Endometrial microvascular endothelial cells (primary cell): ENCODE measurements around the gene DYNLT5. TPM values are rescaled to one million over a fixed set of nuclear protein-coding genes. Genes with fewer than 3 reads are reported as not detected.
"Not testable (repeated sequence)": the region's sequence is repeated elsewhere in the genome, so short reads cannot be mapped to it uniquely, and the experiment has no call there.

Experiments used
- in situ Hi-C: cut with HindIII; loops from 2 replicates; pipeline ENCODE4 v1.10.0; 2017; ENCODE audit warnings: low sequenced_read_pairs, low pct_unique_long_range_greater_than_20kb; ENCODE audit errors: inconsistent ontology term
- total RNA-seq: library from RNA; depleted of rRNA; stranded (reverse); fragments of >200 nt; gene quantifications from one replicate; pipeline ENCODE4 v1.2.3, GENCODE V29; 2015; ENCODE audit errors: inconsistent ontology term

The DYNLT5 gene, protein sequence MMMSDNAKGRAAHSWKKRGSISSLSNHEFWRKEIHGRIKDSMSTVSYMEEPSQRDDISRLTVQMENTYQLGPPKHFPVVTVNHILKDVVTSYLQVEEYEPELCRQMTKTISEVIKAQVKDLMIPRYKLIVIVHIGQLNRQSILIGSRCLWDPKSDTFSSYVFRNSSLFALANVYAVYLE
- 0.84 TPM for total RNA-seq

DNA sequence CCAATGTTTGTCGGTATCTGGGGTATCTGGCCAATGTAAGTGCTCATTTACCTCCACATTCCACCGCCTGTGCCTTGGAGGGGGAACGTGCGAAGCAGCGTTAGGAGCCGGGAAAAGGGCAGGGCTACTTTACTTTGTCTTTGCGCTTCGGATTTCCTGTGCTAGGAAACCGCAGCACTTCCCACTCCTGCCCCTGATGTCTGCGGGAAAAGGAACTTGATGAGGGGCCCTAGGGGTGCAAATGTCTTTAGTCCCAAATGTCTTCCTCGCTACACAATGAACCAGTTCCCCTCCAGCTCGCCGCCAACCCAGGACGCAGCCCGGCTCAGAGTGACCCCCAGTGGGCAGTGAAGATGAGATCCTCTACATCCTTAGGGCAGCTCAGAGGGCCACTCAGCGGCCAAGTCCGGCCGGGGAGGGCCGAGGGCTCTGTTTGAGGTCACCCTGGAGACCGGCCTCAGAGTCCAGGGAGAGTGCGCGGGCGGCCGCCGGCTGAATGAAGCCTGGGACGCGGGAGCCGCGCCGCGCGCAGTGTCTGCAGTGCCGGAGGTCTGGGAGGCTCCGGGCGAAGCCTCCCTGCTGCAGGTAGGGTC lies at the start of gene DYNLT5:
DYNLT5 (plus strand) TSS at position 460 of the 593 bp plus-strand sequence. CDS start 2,200 bp downstream, outside the sequence.
- in situ Hi-C loops = loop anchor here (25.0 kb wide), 1 partner anchor 235 kb away; no protein-coding TSS in a partner anchor

DNA sequence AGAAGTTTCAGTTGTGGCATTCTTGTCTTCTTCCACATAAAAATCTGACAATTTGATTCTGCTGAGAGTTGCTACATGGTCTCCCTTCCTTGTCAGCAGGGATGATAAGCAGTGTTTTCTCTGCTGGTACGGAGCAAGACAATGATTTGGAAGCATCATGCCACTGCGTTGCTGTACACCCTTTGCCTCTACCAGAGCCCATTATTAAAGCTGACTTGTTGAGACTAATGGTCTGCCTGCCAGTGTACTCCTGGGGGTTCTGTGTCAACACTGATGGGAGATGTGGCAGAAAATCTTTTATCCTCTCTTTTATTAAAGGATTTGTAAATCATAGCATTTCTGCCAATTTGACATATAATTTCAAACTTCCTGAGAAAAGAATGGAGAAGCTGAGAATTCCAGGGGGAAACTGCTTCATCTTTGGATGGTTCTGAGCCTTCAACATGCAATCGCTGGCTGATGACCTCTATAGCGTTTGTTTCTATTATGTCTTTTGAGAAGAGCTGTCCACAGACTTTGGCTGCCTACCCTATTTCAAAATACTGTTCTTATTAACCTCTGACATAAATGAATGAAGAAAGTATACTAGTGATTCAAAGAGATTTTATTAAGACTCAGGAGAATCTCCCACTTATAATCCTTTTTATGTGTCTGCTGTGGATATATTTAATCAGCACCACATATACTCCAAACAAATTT lies 47.9 kb upstream of the DYNLT5 start:
- in situ Hi-C loops = loop anchor here (25.0 kb wide), 1 partner anchor 167 kb away; the partner anchor contains the start of gene SGIP1

DNA sequence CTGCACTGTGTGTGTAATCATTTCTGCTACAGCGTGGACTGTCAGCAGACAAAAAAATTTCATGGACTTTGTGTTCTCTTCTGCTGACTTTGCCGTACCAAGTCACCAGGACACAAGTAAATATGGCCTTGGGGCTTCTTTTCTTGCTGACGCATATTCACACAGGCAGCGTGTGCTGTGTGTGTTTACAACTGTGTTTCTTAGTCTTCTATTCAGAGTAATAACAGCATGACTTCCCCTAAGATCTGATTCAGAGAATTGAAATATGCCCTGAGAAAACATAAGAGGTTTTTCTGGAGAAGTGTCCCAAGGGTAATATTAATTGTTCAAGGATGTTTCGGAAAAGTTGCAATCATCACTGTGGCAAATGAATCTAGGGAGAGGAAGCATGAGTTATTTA lies 47.1 kb upstream of the DYNLT5 start:
- in situ Hi-C loops = loop anchor here (25.0 kb wide), 1 partner anchor 168 kb away; the partner anchor contains the start of gene SGIP1

DNA sequence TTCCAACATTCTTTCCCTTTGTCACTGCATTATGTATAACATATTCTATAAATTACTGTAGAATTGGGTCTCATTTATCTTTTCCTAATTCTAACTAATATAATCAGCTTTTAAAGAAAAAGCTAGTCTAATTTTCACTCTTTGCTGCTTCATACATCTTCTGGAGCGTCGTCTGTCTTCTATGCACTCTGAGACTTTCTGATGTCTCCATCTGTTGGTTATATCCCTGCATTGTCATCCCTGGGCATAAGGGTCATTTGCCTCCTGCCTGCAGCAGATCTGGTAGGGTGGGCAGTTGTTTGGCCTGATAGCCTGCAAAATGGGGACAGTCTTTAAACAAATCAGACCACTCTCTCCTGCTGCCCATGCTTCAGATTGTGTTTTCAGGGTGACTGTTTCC lies 40.8 kb upstream of the DYNLT5 start:
- in situ Hi-C loops = loop anchor here (25.0 kb wide), 1 partner anchor 174 kb away; the partner anchor contains the start of gene SGIP1

DNA sequence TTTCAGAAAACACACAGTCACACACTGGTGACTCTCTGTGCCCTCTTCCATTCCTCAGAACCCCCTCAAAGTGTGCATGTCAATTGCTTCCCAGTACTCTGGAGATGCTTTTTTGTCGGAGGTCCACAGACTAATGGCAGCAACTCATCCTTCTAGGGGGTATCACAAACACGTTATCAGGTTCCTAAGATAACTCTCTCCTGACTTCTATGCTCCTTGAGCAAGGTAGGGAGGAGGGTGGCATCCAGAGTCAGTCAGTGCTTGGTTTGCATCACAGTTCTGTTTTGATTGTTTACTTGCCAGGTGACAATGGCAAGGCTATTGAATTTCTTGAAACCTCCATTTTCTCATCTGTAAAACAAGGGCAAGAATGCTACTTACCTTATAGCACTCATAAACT lies 39.4 kb upstream of the DYNLT5 start:
- in situ Hi-C loops = loop anchor here (25.0 kb wide), 1 partner anchor 176 kb away; the partner anchor contains the start of gene SGIP1

DNA sequence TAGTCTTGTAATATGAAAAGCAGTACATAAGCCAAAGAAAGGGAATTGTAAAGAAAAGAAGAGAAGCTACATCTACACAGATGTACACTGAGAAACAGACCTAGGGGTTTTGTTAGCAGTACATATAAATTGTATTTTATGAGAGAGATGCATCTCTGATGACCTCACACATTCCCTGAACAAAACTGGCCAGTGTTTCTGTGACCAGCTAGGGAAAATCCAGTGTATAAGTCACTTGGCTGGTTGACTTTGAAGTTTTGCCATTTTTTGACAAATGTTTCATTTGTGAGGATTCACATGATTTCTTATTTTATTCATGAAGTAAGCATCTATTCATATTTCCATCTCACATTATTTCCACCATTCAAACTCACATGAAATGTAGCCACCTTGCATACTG lies 28.3 kb upstream of the DYNLT5 start:
- in situ Hi-C loops = loop anchor here (25.0 kb wide), 1 partner anchor 187 kb away; the partner anchor contains the start of gene SGIP1

DNA sequence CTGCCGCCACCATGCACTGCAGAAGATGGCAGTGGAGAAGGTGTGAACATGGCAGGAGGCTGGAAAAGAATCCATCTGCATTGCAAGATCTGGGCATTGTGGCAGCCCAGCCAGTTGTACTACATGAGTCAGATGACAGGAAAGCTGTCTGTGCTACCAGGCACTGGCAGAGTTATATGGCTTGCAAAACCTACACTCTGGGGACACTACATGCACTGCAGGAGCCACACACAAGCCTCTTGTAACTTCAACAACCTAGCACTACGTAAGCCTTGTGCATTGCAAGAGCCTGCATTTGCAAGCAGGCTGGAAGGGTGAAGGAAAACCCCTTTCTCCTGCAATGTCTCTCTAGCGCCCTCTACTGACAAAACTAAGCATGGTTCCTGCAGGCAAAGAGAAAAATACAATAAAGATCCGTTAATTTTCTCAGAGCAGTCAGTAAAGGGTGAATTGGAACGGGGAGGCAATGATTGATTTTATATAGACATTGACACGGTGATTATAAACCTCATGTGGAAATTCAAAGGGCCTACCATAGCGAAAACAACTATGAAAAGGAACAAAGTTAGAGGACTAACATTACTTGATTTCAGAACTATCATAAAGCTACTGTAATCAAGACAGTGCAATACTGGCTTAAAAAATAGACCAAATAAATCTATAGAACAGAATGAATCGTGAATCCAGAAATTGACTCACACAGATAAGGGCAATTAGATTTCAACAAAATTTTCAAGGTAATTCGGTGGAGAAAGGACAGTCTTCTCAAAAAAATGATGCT lies 26.2 kb upstream of the DYNLT5 start:
- in situ Hi-C loops = no loop called here

DNA sequence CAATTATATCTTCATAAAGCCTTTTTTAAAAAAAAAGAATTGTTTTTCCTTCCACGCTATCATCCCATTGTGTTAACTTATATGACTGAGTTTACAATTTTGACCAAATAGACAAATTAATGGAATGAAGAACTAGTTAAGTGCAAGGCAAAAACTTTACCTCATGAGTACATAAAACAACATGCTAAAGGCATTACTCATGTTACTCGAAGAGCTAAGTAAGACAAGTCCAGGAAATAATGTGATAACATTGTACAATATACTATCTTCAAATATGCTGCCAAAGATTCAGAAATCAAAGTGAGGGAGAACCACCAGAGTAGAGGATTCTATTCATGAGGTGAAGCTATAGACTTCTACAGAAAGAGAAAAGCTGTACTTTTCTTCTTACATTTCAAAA lies 24.2 kb upstream of the DYNLT5 start:
- in situ Hi-C loops = no loop called here

DNA sequence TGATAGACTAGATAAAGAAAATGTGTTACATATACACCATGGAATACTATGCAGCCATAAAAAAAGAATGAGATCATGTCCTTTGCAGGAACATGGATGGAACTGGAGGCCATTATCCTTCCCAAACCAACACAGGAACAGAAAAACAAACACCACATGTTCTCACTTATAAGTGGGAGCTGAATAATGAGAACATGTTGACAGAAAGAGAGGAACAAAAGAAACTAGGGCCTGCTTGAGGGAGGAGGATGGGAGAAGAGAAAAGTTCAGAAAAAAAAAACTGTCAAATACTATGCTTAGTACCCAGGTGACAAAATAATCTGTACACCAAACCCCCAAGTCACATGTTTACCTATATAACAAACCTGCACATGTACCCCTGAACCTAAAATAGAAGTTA lies 23.5 kb upstream of the DYNLT5 start:
- in situ Hi-C loops = not testable (repeated sequence)

DNA sequence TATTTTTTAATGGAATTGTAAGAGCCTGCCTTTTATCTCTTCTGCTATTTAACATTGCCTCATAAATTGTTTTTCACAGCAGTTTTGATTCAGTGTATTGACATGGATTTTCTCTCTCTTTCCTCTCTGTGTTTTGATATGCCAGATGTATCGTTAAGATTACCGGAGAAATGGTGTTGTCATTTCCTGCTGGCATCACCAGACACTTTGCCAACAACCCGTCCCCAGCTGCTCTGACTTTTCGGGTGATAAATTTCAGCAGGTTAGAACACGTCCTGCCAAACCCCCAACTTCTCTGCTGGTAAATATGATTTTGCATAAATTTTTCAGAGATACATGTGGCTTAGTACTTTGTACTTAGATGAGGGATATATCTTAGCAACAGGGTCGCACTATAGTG lies 23.1 kb upstream of the DYNLT5 start:
- in situ Hi-C loops = no loop called here

DNA sequence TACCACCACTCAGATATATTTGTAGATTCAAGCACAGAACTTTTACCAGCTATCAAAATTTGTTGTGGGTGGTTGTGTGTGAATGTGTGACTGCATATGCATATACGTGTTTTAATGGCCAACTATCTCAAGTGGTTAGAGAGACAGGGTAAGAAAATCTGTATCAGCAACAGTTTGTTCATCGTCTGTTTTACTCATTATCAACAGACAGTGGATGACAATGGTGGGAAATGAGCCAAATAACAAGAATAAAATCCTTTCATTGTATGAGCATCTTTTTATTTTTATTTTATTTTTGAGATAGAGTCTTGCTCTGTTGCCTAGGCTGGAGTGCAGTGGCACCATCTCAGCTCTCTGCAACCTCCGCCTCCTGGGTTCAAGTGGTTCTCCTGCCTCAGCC lies 22.7 kb upstream of the DYNLT5 start:
- in situ Hi-C loops = no loop called here

DNA sequence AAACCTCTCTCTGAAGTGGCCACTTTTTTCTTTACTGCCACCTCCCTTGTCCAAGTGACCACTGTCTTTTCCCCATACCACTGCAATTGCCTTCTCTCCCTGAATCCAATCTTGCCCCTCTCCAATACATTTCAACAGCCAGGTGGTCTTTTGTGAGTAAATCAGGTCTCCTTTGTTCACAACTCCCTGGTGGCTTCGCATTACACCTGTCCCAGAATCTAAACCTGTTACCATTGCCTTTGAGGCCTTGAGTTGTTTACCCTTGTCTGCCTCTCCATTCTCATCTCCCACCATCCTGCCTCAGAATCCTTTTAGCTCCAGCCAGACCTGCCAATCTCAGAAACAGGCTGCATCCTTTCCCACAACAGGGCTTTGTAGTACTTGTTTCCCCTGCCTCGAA lies 21.8 kb upstream of the DYNLT5 start:
- in situ Hi-C loops = no loop called here

DNA sequence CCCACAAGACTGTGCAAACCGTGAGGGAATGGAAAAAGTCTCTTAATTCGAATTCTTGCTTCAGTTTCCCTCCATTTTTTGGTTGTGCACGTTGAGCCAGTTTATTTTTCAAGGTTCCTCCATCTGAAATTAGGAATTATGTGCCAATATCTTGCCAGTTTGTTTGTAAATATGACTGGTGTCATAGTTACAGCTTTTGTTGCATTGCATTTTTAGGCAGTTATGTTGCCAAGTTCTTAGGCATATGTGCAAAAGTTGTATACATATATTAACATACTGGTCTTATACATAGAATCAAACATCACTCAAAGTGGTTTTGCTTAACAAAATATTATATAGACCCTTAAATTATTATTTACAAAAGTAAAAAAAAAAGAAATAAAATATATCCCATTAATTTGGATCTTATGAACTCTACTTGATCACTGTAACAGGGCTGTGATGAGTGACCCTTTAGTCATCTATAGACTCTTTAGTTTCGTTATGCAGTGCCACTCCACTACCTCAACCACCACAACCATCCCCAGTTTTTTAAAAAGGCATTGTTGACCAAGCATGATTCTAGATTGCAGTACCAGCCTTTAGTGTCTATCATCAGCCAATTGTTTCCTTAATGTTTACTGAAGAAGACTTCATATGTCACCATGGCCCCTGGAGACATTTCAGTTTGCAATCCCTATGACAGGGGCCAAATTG lies 20.9 kb upstream of the DYNLT5 start:
- in situ Hi-C loops = no loop called here

DNA sequence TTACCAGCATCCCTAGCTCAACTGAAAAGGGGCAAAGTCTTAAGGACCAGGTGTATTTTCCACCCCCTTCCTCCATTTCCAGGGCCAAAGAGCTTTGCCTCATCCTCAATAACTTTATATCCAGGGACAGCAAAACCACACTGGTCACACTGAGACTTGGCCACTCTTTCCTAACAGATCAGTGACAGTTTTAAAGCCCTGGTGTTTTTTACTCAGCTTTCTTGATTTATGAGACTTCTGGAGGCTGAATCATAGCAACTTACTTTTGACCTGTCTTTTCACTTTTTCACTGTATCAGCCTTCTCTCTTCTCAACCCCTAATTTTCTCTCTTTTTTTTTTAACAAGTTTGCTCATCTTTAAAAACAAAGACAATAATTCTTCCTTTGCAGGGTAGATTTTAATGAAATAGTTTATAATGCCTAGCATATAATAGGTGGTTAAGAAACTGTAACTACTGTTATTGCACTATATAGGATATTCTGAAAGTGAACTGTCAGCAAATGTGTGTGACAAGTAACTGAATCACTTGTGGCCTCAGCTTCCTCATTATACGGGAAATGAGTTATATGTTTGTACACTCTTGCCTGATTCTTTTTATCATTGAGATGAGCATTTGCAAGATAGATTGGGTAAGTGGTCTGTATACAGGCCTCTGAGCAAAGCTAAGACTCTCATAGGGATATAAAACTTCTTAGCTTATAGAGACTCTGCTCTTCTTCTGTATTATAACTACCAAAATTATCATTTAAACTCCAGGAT lies 19.7 kb upstream of the DYNLT5 start:
- in situ Hi-C loops = no loop called here

DNA sequence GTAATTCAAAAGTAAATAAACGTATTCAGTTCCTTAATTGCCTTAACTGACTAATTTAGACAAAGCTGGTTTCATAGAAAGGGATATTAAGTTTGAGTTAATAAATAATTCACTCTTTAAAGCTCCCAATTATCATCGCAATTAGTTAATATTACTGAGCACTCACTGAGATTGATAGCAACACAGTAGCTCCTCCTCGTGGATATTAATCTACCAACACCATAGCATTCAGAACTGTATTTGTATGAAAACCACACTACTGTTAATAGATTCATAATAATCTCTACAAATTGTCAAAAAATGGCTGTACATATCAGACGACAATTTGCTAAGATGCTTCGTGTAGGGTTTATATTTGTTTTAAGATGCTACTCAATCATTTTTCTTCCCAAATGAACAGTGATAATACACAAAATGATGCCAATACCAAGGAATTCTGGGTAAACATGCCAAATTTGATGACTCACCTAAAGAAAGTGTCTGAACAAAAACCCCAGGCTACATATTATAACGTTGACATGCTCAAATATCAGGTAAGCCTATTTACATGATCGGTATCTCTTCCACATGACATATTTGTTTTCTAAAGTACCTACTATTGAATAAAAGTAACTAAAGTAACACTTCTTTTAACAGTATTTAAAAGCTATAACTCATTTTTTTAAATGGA lies 18.8 kb upstream of the DYNLT5 start:
- in situ Hi-C loops = no loop called here

DNA sequence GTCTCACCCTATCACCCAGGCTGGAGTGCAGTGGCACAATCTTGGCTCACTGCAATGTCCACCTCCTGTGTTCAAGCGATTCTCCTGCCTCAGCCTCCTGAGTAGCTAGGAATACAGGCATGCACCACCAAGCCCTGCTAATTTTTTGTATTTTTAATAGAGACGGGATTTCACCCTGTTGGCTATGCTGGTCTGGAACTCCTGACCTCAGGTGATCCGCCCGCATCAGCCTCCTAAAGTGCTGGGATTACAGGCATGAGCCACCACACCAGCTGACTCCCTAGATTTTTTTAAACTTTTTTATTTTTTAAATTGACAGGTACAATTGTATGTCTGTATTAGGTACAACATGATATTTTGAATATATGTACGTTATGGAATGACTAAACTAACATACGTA lies 17.7 kb upstream of the DYNLT5 start:
- in situ Hi-C loops = not testable (repeated sequence)

DNA sequence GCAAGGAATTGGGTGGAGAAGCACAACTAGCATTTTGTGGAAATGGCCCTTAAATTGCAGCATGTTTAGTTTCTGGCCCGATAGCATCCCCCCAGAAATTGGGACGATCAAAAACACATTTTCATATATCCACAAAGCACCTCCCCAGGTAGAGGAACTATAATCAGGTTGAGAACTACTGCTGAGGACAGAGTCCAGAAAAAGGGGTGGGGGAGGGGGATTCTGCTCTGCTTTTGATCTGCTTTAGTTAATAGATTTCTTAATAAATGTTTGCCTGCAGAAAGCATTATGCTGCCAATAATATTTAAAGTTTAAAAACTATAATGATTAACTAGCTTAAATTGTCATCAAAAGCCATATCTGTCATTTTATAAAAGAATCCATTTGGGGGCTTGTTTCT lies 14.4 kb upstream of the DYNLT5 start:
- in situ Hi-C loops = no loop called here
